Measurements from ENCODE around the gene CFB. TPM values are rescaled to one million over a fixed set of nuclear protein-coding genes. Genes with fewer than 3 reads are reported as not detected.
A peak's percentile ranks its signal among the peaks of the same experiment; 100 is the strongest.

Gene CFB
- total RNA-seq, 1 experiment from 2014 or later, result 5.6 TPM

DNA sequence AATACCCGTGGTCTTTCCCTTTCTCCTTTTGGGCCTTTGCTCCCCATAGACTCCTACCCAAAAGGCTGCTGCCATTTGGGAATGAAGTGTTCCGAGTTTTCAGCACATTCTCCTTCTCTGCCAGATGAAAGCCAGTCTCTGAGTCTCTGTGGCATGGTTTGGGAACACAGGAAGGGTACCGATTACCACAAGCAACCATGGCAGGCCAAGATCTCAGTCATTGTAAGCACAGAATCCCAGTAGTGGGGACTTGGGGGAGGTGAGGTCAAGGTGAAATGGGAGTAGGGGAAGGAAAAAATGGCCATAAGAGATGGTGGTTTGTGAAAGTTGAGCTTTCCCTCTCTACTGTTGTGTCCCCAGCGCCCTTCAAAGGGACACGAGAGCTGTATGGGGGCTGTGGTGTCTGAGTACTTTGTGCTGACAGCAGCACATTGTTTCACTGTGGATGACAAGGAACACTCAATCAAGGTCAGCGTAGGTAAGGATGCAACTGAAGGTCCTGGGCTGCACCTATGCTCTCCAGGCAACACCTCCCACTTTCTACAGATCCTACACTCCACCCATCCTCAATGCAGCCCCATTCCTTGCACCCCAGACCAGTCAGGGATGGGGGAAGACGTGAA lies 4.1 kb downstream of the CFB start:
- H3K9me3 ChIP-seq (ENCODE audit: control insufficient read depth, insufficient read depth, low read depth, low read length), result no peaks in the 10 kb centered on the region
- TF ChIP-seq SIN3A (IDR thresholded peaks at IDR 0.05; ENCODE audit: borderline replicate concordance, insufficient read depth, low read depth, low read length) (no peak), TCF7L2 (IDR thresholded peaks at IDR 0.05; ENCODE audit: low read depth, low read length) (no peak), POLR2AphosphoS5 (IDR thresholded peaks at IDR 0.05; ENCODE audit: low read depth, low read length) (no peak)
- TF ChIP-seq, protein P1, sequence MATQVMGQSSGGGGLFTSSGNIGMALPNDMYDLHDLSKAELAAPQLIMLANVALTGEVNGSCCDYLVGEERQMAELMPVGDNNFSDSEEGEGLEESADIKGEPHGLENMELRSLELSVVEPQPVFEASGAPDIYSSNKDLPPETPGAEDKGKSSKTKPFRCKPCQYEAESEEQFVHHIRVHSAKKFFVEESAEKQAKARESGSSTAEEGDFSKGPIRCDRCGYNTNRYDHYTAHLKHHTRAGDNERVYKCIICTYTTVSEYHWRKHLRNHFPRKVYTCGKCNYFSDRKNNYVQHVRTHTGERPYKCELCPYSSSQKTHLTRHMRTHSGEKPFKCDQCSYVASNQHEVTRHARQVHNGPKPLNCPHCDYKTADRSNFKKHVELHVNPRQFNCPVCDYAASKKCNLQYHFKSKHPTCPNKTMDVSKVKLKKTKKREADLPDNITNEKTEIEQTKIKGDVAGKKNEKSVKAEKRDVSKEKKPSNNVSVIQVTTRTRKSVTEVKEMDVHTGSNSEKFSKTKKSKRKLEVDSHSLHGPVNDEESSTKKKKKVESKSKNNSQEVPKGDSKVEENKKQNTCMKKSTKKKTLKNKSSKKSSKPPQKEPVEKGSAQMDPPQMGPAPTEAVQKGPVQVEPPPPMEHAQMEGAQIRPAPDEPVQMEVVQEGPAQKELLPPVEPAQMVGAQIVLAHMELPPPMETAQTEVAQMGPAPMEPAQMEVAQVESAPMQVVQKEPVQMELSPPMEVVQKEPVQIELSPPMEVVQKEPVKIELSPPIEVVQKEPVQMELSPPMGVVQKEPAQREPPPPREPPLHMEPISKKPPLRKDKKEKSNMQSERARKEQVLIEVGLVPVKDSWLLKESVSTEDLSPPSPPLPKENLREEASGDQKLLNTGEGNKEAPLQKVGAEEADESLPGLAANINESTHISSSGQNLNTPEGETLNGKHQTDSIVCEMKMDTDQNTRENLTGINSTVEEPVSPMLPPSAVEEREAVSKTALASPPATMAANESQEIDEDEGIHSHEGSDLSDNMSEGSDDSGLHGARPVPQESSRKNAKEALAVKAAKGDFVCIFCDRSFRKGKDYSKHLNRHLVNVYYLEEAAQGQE (IDR thresholded peaks at IDR 0.05; ENCODE audit: insufficient read depth in 1 of 2, low read depth in 2 of 2, low read length in 1 of 2), result no peak
- TF ChIP-seq, protein P2, sequence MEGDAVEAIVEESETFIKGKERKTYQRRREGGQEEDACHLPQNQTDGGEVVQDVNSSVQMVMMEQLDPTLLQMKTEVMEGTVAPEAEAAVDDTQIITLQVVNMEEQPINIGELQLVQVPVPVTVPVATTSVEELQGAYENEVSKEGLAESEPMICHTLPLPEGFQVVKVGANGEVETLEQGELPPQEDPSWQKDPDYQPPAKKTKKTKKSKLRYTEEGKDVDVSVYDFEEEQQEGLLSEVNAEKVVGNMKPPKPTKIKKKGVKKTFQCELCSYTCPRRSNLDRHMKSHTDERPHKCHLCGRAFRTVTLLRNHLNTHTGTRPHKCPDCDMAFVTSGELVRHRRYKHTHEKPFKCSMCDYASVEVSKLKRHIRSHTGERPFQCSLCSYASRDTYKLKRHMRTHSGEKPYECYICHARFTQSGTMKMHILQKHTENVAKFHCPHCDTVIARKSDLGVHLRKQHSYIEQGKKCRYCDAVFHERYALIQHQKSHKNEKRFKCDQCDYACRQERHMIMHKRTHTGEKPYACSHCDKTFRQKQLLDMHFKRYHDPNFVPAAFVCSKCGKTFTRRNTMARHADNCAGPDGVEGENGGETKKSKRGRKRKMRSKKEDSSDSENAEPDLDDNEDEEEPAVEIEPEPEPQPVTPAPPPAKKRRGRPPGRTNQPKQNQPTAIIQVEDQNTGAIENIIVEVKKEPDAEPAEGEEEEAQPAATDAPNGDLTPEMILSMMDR (IDR thresholded peaks at IDR 0.05), result no peak
- in situ Hi-C loops (cut with HindIII; ENCODE audit: low pct_unique_long_range_greater_than_20kb, low sequenced_read_pairs), result no loop called here
- peaks cover 12% of the 10 kb centered on the region for H3K36me3 ChIP-seq (ENCODE audit: control insufficient read depth, insufficient read depth, low read length)
- H3K4me3 ChIP-seq (ENCODE audit: low read depth in 2 of 2, low read length in 2 of 2), result no peak overlapping the region
- DNase-seq (ENCODE audit: low read depth, low spot score), result no peak
- no peaks in the 10 kb centered on the region for H3K27me3 ChIP-seq (ENCODE audit: control insufficient read depth, insufficient read depth, low read length)
- ChIA-PET CTCF (interaction anchor here (1.0 kb wide), 1 partner anchor 46 kb away, joined by 3 read pairs; no protein-coding TSS in a partner anchor), POLR2A (interaction anchor here (1.5 kb wide), 1 partner anchor 9 kb away, joined by 3 read pairs; the partner anchor contains the start of genes NELFE and SKIC2)
- no TSS peak for BruUV-seq (replicated peaks)
- peaks cover 8% of the 10 kb centered on the region; the same call in 1 of the 2 replicates for H3K4me1 ChIP-seq (ENCODE audit: control insufficient read depth, insufficient read depth, low read length)
- ATAC-seq, result no peak
- intact Hi-C loops (cut with micrococcal nuclease; ENCODE audit: unreplicated experiment), result no loop called here
- H3K27ac ChIP-seq (ENCODE audit: low read length), result no peak overlapping the region

DNA sequence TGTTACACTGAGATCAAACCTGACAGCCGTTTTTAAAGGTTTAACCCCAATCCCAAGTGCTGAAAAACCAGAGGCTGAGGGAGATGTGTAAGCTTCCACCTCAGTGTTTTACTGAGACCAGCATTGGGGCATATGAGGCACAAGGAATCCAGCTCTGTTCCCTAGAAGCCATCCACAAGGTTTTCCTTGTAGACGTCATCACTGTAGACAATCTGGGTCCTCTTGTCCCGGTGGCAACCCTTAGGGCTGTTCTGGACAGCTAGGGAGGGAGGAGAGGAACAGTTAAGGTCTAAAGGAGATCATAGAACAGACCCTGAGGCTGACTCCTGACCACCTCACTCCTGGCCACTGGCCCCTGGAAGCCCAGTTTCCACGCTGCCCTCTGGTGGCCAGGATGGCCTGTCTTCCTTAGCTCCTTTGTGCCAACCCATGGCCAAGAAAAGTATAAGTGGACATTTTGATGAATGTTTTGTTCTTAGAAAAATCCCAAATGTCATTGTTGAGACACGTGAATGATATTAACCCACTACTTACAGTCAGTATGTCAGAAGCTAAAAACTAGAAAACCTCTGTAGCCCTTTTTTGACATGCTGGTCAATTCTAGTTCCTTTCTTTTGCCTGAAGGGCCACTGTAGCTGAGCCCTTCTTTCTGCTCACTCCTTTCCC lies 6.4 kb downstream of the CFB start:
- ChIA-PET CTCF (interaction anchor here (0.8 to 1.6 kb wide), 4 partner anchors 29 to 179 kb away, joined by 3 to 5 read pairs (median 4); no protein-coding TSS in a partner anchor), POLR2A (no interaction called here)
- ATAC-seq (peak; percentile 79), DNase-seq (ENCODE audit: low read depth, low spot score) (no peak)
- H3K9me3 ChIP-seq (ENCODE audit: control insufficient read depth, insufficient read depth, low read depth, low read length), result no peaks in the 10 kb centered on the region
- intact Hi-C loops (cut with micrococcal nuclease; ENCODE audit: unreplicated experiment) (no loop called here), in situ Hi-C loops (cut with HindIII; ENCODE audit: low pct_unique_long_range_greater_than_20kb, low sequenced_read_pairs) (no loop called here)
- no peak overlapping the region for H3K4me3 ChIP-seq (ENCODE audit: low read depth in 2 of 2, low read length in 2 of 2)
- H3K36me3 ChIP-seq (ENCODE audit: control insufficient read depth, insufficient read depth, low read length), result peaks cover 19% of the 10 kb centered on the region
- peaks cover under 1% of the 10 kb centered on the region for H3K4me1 ChIP-seq (ENCODE audit: control insufficient read depth, insufficient read depth, low read length)
- no peak overlapping the region for H3K27ac ChIP-seq (ENCODE audit: low read length)
- no peaks in the 10 kb centered on the region for H3K27me3 ChIP-seq (ENCODE audit: control insufficient read depth, insufficient read depth, low read length)
- TF ChIP-seq, protein P2 (IDR thresholded peaks at IDR 0.05), result peak; percentile 87
- TF ChIP-seq TCF7L2 (IDR thresholded peaks at IDR 0.05; ENCODE audit: low read depth, low read length), result no peak
- TF ChIP-seq SIN3A (IDR thresholded peaks at IDR 0.05; ENCODE audit: borderline replicate concordance, insufficient read depth, low read depth, low read length), result no peak
- TF ChIP-seq, protein P1 (IDR thresholded peaks at IDR 0.05; ENCODE audit: insufficient read depth in 1 of 2, low read depth in 2 of 2, low read length in 1 of 2), result no peak
- no peak for TF ChIP-seq POLR2AphosphoS5 (IDR thresholded peaks at IDR 0.05; ENCODE audit: low read depth, low read length)
- BruUV-seq (replicated peaks), result no TSS peak

Data from Panc1 (cell line).